H1 (cell line): ENCODE measurements around the gene ACMSD. TPM values are rescaled to one million over a fixed set of nuclear protein-coding genes. Genes with fewer than 3 reads are reported as not detected.

Experiments used
- ATF3 ChIP-seq: IDR thresholded peaks from 2 replicates; pipeline ENCODE4 v1.6.1; 2011; ENCODE audit warnings: low read depth, mild to moderate bottlenecking, low read length; ENCODE audit not compliant: insufficient read depth
- CHD7 ChIP-seq: fragments of 300-600 bp; sonication (generic); IDR thresholded peaks from 2 replicates; pipeline ENCODE4 v1.7.1; 2012; ENCODE audit warnings: low read length, moderate library complexity, mild to moderate bottlenecking, inconsistent platforms; ENCODE audit not compliant: insufficient replicate concordance
- GABPA ChIP-seq: IDR thresholded peaks from 2 replicates; pipeline ENCODE4 v1.6.1; 2011; ENCODE audit warnings: mild to moderate bottlenecking, low read length, moderate library complexity, borderline replicate concordance; ENCODE audit not compliant: insufficient read depth
- HDAC2 ChIP-seq, 2 experiments: fragments of 300-600 bp in 1 of 2; sonication (generic) in 1 of 2; IDR thresholded peaks; 2 replicates each; pipeline ENCODE4 v1.6.1; 2011 to 2012; ENCODE audit warnings: low read depth in 2 of 2, low read length in 2 of 2, mild to moderate bottlenecking in 2 of 2, moderate library complexity in 2 of 2, borderline replicate concordance in 1 of 2, inconsistent platforms in 1 of 2
- HDAC6 ChIP-seq: IDR thresholded peaks from one replicate; pipeline ENCODE4 v1.7.1; 2012; ENCODE audit warnings: low read depth, mild to moderate bottlenecking, inconsistent platforms, low read length, moderate library complexity
- KDM5A ChIP-seq: fragments of 200-600 bp; IDR thresholded peaks from 2 replicates; pipeline ENCODE4 v1.7.1; 2012; ENCODE audit warnings: mild to moderate bottlenecking, low read length, inconsistent platforms, mixed read lengths
- MAFK ChIP-seq: IDR thresholded peaks from 2 replicates; pipeline ENCODE4 v1.6.1; 2012; ENCODE audit warnings: low read depth, mild to moderate bottlenecking, improper control_type of control experiment, low read length
- PHF8 ChIP-seq: fragments of 200-600 bp; sonication (generic); conservative IDR thresholded peaks from 2 replicates; pipeline ENCODE4 v1.7.1; 2012; ENCODE audit warnings: low read depth, mild to moderate bottlenecking, inconsistent platforms, low read length, moderate library complexity
- RNF2 ChIP-seq: fragments of 200-900, 300-1000 bp; sonication (generic); IDR thresholded peaks from 2 replicates; pipeline ENCODE4 v1.7.1; 2016; ENCODE audit warnings: borderline replicate concordance, low read depth, mild to moderate bottlenecking, antibody characterized with exemption, low read length; ENCODE audit not compliant: poor library complexity, severe bottlenecking; ENCODE audit errors: missing control alignments
- TBP ChIP-seq: IDR thresholded peaks from 2 replicates; pipeline ENCODE4 v1.6.1; 2011; ENCODE audit warnings: low read depth, low read length, improper control_type of control experiment
- polyA plus RNA-seq, 7 experiments: library from polyadenylated mRNA; depleted of rRNA in 3 of 7; stranded (reverse) in 5 of 7; unstranded in 2 of 7; fragments of >200 nt in 5 of 7; fragments of 200-250 nt in 2 of 7; gene quantifications; 1 replicate in 5 of 7; 2 replicates in 1 of 7; 4 replicates in 1 of 7; pipeline versions ENCODE4 v1.2.1 to v1.2.3, GENCODE V29; 2011 to 2013; ENCODE audit warnings: missing spikeins in 2 of 7, mixed read lengths in 2 of 7
- total RNA-seq: library from RNA; stranded (reverse); fragmentation: NEBNext Ultra II Directional; extraction: Animal tissue kit (Norgen Biotek cat#: 25700); gene quantifications from 2 replicates; pipeline ENCODE4 v1.2.1, GENCODE V29; 2021

Gene ACMSD
- total and polyA plus RNA-seq, 2 of the 8 experiments (the other 6 are each of a cell fraction or from before 2014, with no cell fraction given), result not detected

- TF ChIP-seq CHD7, result no peak
- no peak for TF ChIP-seq ATF3
- no peak for TF ChIP-seq PHF8
- TF ChIP-seq KDM5A, result no peak
- TF ChIP-seq RNF2, result no peak
- no peak for TF ChIP-seq GABPA
- no peak for TF ChIP-seq HDAC6
- no peak for TF ChIP-seq HDAC2 (IDR thresholded peaks at IDR 0.05; ENCODE audit: borderline replicate concordance in 1 of 2, low read depth in 2 of 2, low read length in 2 of 2)
- no peak for TF ChIP-seq MAFK
- TF ChIP-seq TBP, result no peak
These were observed 42.0 kb upstream of the ACMSD start (continued) for GRCh38 chr2:134796373-134796772.
